CD4-positive, alpha-beta T cell treated with Interleukin-4 for 4 hours (primary cell): ENCODE results near the gene UPF3B.
"Not testable (repeated sequence)": the region's sequence is repeated elsewhere in the genome, so short reads cannot be mapped to it uniquely, and the experiment has no call there.

ENCODE experiments used
- DNase-seq: peaks from one replicate; pipeline ENCODE4 v3.0.0-alpha.2; 2020

Gene UPF3B, protein sequence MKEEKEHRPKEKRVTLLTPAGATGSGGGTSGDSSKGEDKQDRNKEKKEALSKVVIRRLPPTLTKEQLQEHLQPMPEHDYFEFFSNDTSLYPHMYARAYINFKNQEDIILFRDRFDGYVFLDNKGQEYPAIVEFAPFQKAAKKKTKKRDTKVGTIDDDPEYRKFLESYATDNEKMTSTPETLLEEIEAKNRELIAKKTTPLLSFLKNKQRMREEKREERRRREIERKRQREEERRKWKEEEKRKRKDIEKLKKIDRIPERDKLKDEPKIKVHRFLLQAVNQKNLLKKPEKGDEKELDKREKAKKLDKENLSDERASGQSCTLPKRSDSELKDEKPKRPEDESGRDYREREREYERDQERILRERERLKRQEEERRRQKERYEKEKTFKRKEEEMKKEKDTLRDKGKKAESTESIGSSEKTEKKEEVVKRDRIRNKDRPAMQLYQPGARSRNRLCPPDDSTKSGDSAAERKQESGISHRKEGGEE

DNA sequence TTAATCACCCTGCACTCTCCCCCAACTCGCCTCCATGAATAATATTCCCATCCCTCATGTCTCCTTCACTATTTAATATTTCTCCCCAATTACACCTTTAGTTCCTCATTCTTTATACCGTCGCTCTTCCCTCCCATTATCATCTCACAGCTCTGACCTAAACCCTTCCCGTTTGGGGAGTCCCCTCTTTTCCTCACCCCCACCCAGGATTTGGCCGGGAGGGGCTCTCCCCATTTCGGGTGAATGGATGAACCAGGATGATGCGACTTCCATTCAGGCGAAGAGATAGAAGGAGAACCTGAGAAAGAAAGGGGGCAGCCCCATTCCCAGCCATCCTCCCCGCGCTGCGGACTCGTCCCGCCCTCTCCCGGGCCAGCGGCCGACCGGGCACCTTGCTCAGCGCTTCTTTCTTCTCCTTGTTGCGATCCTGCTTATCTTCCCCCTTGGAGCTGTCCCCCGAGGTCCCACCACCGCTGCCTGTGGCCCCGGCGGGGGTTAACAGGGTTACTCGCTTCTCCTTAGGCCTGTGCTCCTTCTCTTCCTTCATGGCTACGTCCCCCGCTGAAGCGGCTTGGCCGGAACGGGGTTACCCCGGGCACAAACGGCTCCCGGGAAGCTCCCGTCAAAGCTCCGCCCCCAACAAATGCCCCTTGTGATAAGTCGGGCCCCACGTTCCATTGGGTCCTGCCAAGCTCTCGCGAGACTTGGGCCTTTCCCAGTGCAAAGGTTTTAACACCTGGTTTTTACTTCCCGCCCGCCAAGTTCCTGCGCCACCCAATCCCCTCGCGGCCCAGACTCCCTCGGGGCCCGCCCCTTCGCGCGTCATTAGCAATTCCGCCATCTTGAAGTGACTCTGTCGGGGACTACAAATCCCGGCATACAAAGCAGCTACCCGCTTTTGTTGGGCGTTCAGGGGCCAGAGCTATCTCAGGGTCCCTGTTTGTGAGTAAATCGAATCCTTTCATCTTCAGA lies at the start of gene UPF3B:
Gene UPF3B (minus strand): TSS at position 582 of the 972 bp plus-strand sequence. CDS start 35 bp downstream, at position 547.
- DNase-seq: peak; percentile 97

DNA sequence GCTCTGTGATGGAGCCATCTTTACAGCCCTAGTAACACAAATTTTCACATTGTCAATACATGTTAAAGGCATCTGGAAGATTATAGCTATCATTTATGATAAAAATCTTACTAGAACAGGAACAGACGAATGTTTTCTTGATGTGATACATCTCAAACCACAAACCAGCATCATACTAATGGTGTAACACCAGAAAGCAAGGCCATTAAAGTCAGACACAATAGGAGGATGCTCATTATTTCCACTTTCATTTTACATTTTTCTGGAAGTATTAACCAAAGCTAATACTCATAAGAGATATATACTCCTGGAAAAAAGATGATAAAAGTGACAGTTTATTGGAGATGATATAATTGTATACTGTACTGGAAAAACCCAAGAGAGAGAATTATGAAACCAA lies 48.2 kb upstream of the UPF3B start:
- DNase-seq: no peak

DNA sequence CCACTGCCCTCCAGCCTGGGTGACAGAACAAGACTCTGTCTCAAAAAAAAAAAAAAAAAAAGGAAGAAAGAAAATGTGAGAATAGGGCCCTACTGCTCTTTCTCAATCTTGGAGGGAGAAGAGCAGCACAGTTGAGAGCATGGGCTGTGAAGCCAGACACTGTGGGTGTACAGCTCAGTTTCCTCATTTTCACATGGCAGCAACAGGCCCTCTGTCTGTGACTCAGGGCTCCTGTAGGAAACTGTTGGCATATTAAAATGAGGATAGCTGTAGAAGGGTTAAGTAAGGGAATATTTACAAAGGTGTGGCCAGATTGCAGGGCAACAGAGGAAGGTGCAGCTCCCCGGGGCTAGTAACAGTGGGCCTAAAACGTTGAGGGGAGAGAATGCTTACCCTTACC lies 46.4 kb upstream of the UPF3B start:
- DNase-seq: no peak

DNA sequence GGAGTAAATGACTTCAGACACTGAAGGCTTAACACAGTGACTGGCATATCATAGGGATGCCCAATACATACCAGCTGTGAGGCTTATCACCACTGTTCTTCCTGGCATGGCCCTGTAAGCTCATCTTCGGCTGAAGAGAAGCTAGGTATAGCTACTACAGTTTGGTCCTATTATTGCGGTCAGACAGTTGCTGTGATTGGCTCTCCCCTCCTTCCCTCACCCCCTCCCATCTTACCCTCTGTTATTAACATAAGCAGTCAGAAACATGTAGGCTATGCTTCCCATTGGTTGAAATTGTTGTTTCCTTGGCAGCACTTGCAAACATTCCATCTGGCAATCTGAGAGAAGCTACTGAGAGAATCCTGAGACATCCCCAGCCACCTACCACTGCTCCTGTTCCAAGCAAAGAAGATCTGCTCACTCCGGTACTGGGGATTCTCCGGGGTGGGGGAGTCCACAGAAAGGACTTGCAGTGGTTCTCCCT lies 43.1 kb upstream of the UPF3B start, which contains the start of gene AKAP14:
Gene AKAP14 (plus strand): TSS at position 51 of the 484 bp plus-strand sequence. CDS start 7,331 bp downstream, outside the sequence.
- DNase-seq: no peak

DNA sequence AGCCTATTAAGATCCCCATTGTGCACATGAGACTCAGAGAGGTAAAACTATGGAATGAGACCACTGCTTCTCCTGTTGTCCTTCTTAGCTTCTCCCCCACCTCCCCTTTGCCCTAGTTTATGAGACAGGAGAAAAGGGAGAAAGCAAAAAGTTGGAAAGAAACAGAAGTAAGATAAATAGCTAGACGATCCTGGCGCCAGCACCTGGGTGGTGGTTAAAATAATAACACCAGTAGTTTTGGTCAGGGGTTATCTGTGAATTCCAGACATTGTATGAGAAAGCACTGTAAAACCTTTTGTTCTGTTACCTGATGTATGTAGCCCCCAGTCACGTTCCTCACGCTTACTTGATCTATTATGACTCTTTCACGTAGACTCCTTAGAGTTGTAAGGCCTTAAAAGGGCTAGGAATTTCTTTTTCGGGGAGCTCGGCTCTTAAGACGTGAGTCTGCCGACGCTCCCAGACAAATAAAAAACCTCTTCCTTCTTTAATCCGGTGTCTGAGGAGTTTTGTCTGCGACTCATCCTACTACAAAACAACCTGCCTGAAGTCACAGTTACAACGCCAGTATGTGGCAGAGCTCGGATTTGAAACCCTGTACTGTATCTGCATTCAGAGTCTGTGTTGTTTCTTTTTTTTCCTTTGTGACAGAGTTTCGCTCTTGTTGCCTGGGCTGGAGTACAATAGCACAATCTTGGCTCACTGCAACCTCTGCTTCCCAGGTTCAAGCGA lies 39.4 kb upstream of the UPF3B start:
- not testable (repeated sequence) for DNase-seq

DNA sequence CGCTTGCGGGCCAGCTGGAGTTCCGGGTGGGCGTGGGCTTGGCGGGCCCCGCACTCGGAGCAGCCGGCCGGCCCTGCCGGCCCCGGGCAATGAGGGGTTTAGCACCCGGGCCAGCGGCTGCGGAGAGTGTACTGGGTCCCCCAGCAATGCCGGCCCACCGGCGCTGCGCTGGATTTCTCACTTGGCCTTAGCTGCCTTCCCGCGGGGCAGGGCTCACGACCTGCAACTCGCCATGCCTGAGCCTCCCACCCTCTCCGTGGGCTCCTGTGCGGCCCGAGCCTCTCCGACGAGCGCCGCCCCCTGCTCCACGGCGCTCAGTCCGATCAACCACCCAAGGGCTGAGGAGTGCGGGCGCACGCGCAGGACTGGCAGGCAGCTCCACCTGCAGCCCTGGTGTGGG lies 37.9 kb upstream of the UPF3B start:
- not testable (repeated sequence) for DNase-seq

DNA sequence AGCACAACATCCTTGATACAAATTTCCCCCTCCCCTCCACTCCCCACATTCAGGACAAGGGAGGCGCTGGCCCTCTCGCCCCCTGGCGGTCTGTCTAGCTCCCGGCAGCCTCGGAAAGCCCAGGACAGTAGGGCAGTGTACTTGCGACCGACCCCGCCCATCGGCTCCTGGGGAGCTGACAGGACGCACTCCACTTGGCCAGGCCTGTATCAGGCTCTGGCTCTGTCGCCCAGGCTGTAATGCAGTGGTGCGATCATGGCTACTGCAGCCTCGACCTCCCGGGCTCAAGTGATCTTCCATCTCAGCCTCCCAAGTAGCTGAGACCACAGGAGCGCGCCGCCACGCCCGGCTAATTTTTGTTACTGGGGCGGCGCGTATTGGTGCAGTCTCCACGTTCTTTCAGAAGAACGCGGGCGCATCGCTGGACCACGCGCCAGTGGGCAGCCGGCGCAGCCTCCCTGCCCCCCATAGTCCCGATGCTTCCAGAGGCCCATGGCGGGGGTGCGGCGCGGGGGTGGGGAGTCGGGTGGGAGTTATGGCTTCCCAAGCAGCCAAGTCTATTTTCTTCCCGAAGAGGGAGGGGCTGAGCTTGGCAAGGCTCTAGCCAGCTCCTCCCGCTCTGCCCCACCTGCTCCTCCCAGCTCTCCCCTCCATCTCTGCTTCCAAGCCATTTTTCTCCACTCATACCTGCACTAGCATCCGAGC lies 35.1 kb upstream of the UPF3B start:
- peak; percentile 52 for DNase-seq

DNA sequence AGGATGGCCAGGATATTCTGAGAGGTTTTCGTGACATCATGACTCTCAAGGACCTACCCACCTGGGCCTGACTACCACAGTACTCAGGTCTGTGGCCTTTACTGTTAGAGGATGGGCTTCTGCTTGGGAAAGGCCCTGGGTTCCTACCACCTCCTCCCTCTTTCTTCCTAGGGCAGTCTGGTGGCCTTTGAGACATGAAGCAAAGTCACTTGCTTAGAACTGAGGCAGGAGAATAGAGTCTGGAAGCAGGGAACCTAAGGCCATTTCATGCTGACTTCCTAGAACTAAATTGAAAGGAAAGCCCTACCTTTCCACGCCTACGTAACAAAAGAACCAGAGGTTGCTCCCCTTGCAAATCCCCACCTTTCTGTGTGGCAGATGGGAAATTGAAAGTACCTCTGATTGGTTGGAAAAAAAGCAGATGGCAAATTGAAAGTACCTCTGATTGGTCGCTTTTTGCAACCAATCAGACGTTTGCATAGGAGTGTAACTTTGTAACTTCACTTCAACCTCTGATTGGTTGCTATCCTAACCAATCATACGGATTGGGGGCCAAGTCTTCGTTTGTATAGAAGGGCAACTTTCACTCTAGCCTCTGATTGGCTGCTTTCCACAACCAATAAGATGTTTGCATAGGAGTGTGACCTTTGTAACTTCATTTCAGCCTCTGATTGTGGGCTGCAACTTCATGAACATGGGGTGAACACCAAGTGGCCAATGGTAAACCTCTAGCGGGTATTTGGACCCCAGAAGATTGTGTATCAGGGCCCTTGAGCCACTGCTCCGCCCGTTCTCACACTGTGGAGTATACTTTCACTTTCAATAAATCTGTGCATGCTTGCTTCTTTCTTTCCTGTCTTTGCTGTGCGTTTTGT lies 33.0 kb upstream of the UPF3B start:
- DNase-seq: peak; percentile 65

DNA sequence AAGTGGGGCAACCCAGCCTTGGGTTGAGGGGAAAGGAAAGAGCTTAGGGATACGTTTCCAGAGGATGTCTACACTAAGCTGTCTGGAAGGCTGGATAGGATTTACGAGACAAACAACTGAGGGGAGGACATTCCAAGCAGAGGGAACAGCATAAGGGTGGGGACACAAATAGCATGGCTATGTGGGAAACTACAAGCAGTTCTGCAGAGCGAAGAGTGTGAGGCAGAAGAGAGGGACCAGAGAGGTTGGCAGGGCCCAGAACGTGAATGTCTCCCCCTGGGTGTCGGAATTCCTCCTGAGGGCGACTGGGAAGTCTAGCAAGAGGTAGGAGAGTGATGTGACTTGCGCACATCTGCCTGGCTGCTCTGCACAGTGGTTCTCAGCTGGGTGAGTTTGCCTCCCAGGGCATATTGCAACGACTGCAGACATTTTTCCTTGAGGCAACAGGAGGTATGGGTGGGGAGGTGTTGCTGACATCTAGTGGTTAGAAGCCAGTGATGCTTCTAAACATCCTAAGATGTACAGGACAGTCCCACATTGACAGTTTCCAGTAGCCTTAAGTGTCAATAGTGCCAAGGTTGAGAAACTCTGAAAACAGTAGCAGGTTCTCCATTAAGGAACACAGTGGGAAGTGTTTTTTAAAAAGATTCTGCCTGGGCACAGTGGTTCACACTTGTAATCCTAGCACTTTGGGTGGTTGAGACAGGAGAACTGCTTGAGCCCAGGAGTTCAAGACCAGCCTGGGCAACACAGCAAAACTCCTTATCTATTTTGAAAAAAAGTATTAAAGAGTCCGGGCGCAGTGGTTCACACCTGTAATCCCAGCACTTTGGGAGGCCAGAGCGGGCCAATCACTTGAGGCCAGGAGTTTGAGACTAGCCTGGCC lies 28.0 kb upstream of the UPF3B start:
- peak; percentile 33 for DNase-seq

DNA sequence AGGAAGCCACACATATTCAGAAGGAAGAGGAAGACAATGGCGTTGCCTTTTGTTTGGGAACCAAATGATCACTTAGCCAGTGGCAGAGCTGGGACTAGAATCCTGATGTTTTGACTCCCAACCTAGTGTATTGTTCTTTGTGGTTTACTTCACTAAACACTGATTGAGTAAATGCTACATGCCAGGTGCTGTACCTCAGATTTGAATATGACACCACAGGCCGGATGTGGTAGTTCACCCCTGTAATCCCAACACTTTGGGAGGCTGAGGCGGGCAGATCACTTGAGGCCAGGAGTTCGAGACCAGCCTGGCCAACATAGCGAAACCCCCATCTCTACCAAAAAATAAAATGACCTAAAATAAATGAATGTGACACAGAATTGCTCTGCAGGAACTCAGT lies 27.3 kb upstream of the UPF3B start:
- DNase-seq: peak; percentile 10

DNA sequence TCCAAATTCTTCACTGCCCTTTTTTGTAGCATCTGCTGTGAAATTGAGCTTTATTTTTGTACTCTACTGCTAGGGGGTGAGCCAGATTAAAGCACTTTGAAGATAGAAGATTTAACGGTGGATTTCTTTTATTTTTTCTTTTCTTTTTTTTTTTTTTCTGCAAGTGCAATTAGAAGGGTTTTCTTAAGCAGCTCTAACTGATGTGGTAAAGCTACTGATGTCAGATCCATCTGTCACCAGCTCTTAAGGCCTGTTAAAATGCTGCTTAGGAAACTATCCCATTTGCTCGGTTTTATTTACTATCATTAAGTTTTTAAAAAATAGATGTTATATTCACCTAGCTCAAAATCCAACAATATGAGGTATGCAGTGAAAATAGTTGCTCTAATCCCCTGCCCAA lies 26.0 kb upstream of the UPF3B start:
- no peak for DNase-seq

DNA sequence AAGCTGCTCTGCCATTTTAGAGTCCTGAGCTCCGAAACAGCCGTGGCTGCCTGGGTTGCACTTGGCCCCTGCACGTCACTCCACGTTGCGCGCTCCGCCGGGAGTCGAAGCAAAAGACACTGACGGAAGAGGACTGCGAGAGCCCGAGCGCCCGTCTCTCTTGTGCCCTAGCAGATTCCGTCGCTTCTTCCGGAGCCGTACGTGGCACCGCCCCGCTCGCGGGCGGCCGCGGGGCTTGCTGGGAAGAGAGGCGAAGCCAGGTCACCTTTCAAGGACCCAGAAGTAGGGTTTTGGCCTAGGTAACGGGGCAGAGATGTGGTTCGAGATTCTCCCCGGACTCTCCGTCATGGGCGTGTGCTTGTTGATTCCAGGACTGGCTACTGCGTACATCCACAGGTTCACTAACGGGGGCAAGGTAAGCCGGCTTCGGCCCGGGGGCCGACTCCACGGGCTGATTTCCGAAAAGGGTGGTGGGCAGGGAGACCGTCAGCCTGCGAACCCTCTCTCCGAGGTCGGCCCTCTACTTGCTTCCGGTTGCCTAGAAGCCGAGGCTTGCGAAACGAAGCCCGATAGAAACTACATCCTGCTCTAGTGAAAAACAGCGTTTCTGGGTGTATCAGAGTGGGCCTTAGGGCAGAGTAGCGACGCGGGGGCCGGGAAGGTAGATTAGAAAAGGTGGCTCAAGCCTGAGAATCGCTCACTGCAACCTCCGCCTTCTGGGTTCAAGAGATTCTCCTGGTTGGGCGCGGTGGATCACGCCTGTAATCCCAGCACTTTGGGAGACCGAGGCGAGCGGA lies 19.0 kb upstream of the UPF3B start, which contains the start of the genes NDUFA1 and RNF113A:
Gene NDUFA1 (plus strand): TSS at position 234 of the 797 bp plus-strand sequence. CDS start 80 bp downstream, at position 314.
Gene RNF113A (minus strand): TSS at position 135 of the 797 bp plus-strand sequence. CDS start 120 bp downstream, at position 15.
- peak; percentile 89 for DNase-seq

DNA sequence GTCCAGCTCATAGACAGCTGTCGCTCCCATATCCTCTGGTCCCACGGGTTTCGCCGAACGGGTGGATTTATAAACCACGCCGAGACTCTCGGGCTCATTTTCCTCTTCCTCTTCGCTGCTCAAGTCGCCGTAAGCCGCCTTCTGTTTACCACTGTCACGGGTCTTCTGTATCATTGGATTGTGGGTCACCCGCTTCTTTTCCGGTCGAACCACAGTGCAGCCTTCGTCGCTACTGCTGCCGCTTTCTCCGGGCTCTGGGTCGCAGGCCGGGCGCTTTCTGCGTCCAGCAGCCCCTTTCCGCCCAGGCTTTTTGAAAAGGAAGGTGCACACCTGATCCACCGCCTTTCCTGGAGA lies 18.5 kb upstream of the UPF3B start:
- DNase-seq: no peak

DNA sequence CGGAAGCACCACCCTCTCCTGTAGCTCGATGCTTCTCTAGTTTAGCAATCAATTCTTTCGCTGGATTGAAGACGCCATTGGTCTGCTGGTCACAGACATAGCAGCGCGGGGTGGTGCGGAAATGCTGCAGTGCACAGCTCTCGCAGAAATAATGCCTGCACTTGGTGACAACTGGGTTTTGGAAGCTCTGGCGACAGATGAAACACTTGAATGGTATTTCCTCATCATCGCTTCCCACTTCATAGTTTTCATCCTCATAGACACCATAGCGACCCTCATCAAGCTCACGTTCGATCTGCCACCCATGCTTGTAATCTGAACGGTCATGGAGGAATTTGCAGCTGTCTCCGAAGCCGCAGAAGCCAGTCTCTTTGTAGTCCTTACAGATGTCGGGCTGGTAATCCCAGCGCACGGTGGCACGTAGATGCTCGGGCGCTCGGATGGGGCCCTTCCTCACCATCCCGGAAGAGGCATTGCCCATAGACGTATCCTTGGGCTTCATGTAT lies 17.9 kb upstream of the UPF3B start:
- DNase-seq: peak; percentile 35

DNA sequence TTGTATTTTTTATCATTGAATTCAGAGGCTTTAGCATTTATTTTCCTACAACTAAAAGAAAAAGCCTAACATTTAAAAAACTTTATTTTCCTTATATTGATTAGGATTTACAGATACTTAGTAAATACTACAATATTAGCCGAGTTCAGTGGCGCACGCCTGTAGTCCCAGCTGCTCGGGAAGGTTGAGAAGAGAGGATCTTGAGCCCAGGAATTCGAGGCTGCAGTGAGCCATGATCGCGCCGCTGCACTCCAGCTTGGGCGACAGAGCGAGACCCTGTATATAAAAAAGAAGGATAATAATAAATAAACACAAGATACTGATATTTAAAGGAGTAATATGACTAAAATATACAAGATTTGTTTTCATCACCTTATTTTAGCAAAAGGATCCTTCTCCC lies 681 bp upstream of the UPF3B start:
- DNase-seq: no peak

DNA sequence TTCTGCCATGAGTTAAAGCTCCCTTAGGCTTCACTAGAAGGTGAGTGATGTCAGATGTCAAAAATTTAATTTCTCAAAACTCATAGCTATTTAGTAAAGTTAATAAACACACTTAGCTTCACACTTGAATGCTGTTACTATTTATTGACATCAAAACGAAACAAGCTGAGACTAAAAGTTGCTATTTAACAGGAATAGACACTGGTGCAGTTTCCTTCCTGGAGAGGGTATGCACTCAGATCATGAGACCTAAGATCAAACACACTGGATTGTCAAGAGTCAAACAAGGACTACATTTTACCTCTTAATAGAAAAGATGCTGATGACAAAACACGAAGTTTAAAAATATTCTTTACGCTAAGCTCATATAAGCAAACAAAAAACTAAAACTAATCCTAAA lies 18.9 kb downstream of the UPF3B start:
- DNase-seq: no peak

DNA sequence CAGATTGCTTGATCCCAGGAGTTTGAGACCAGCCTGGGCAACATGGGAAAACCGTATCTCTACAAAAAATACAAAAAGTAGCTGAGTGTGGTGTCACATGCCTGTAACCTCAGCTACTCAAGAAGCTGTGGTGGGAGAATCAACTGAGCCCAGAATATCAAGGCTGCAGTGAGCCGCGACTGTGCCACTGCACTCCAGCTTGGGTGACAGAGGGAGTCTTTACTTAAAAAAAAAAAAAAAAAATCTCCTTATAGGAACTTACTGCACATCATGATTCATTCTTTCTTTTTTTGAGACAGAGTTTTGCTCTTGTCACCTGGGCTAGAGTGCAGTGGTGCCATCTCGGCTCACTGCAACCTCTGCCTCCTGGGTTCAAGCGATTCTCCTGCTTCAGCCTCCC lies 24.3 kb downstream of the UPF3B start:
- DNase-seq: no peak

DNA sequence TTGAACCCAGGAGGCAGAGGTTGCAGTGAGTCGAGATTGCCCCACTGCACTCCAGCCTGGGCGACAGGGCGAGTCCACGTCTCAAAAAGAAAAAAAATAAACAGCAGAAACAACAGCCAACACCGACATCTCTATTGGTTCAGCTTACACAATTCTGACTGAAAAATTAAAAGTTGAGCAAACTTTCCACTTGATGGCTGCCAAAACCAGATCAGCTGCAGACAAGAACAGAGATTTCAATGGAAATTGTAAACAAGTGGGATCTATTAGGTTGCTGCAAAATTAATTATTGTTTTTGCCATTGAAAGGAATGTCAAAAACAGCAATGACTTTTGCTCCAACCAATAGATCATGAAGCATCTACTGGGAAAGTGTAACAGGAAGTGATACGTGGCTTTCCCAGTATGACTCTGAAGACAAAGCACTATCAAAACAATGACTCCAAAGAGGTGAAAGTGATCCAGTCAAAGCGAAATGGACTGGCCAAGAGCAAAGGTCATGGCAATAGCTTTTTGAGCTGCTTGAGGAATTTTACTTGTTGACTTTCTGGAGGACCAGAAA lies 26.3 kb downstream of the UPF3B start:
- DNase-seq: no peak
